CD14-positive monocyte (primary cell): ENCODE measurements around the gene PRM1. TPM values are rescaled to one million over a fixed set of nuclear protein-coding genes. Genes with fewer than 3 reads are reported as not detected.
A peak's percentile ranks its signal among the peaks of the same experiment; 100 is the strongest.

ENCODE experiments used
- DNase-seq, 3 donors: peaks; one replicate each; pipeline ENCODE4 v3.0.0-alpha.2; 2011 to 2022
- H2AFZ ChIP-seq: 2 replicates; pipeline ENCODE4 v1.6.0; 2012; ENCODE audit warnings: mild to moderate bottlenecking, low read depth, low read length, inconsistent platforms; ENCODE audit not compliant: insufficient read depth, poor library complexity, severe bottlenecking
- H3K27ac ChIP-seq, 2 donors: 1 replicate in 1 of 2; 2 replicates in 1 of 2; pipeline ENCODE4 v1.5.1; 2012 to 2013; ENCODE audit warnings: low read length in 2 of 2, control low read depth in 1 of 2, inconsistent platforms in 1 of 2, low read depth in 1 of 2, mild to moderate bottlenecking in 1 of 2
- H3K27me3 ChIP-seq, 2 donors: one replicate each; pipeline versions ENCODE4 v1.6.0 to v1.6.1; 2011 to 2013; ENCODE audit warnings: low read length in 2 of 2; ENCODE audit not compliant: control insufficient read depth in 2 of 2, insufficient read depth in 2 of 2
- H3K36me3 ChIP-seq, 2 donors: replicated peaks in 1 of 2; 1 replicate in 1 of 2; 2 replicates in 1 of 2; pipeline versions ENCODE4 v1.5.1 to v1.6.1; 2012 to 2013; ENCODE audit warnings: low read length in 2 of 2, control low read depth in 1 of 2, inconsistent platforms in 1 of 2, mild to moderate bottlenecking in 1 of 2; ENCODE audit not compliant: insufficient read depth in 2 of 2, control insufficient read depth in 1 of 2
- H3K4me1 ChIP-seq, 2 donors: 1 replicate in 1 of 2; 2 replicates in 1 of 2; pipeline versions ENCODE4 v1.5.1 to v1.6.1; 2012 to 2013; ENCODE audit warnings: low read length in 2 of 2, control low read depth in 1 of 2, inconsistent platforms in 1 of 2, mild to moderate bottlenecking in 1 of 2, moderate library complexity in 1 of 2; ENCODE audit not compliant: insufficient read depth in 2 of 2, control insufficient read depth in 1 of 2
- H3K4me2 ChIP-seq: replicated peaks from 2 replicates; pipeline ENCODE3; 2012; ENCODE audit warnings: low read length, moderate library complexity, mild to moderate bottlenecking; ENCODE audit not compliant: poor library complexity, severe bottlenecking; ENCODE audit errors: extremely low read depth
- H3K4me3 ChIP-seq, 3 experiments: fragments of 200-600 bp in 1 of 3; sonication (generic) in 1 of 3; replicated peaks in 1 of 3; 1 replicate in 2 of 3; 2 replicates in 1 of 3; pipeline ENCODE4 v1.5.1; 2011 to 2013; ENCODE audit warnings: low read length in 3 of 3, mild to moderate bottlenecking in 3 of 3, control low read depth in 2 of 3, low read depth in 2 of 3, inconsistent platforms in 1 of 3, moderate library complexity in 1 of 3
- H3K79me2 ChIP-seq: 2 replicates; pipeline ENCODE4 v1.6.0; 2012; ENCODE audit warnings: mild to moderate bottlenecking, control low read depth, inconsistent platforms, low read length, moderate library complexity; ENCODE audit not compliant: insufficient read depth
- H3K9ac ChIP-seq: 2 replicates; pipeline ENCODE4 v1.6.0; 2017; ENCODE audit warnings: low read length, mild to moderate bottlenecking; ENCODE audit not compliant: insufficient read depth, poor library complexity, severe bottlenecking
- H3K9me3 ChIP-seq, 2 donors: replicated peaks in 1 of 2; 1 replicate in 1 of 2; 2 replicates in 1 of 2; pipeline versions ENCODE4 v1.5.1 to v1.6.1; 2012 to 2013; ENCODE audit warnings: low read length in 2 of 2, control low read depth in 1 of 2; ENCODE audit not compliant: control insufficient read depth in 1 of 2, insufficient read depth in 1 of 2
- H4K20me1 ChIP-seq: 2 replicates; pipeline ENCODE4 v1.6.0; 2012; ENCODE audit warnings: mild to moderate bottlenecking, low read length, control low read depth, moderate library complexity; ENCODE audit not compliant: insufficient read depth
- H3K27ac Mint-ChIP-seq, 7 donors: one replicate each; pipeline ENCODE4 v1.8.0; 2020; ENCODE audit warnings: mild to moderate bottlenecking in 7 of 7, mixed read lengths in 7 of 7, moderate library complexity in 6 of 7, inconsistent platforms in 2 of 7
- H3K27me3 Mint-ChIP-seq, 3 donors: one replicate each; pipeline ENCODE4 v1.8.0; 2021 to 2022; ENCODE audit warnings: low read depth in 3 of 3, mild to moderate bottlenecking in 3 of 3, mixed read lengths in 3 of 3, moderate library complexity in 3 of 3, inconsistent platforms in 1 of 3
- H3K36me3 Mint-ChIP-seq, 2 donors: one replicate each; pipeline ENCODE4 v1.8.0; 2020; ENCODE audit warnings: mixed read lengths in 2 of 2, inconsistent platforms in 1 of 2, mild to moderate bottlenecking in 1 of 2
- H3K4me1 Mint-ChIP-seq: one replicate; pipeline ENCODE4 v1.8.0; 2020; ENCODE audit warnings: mild to moderate bottlenecking, mixed read lengths
- H3K4me3 Mint-ChIP-seq, 2 donors: one replicate each; pipeline ENCODE4 v1.8.0; 2020; ENCODE audit warnings: mild to moderate bottlenecking in 2 of 2, mixed read lengths in 2 of 2, moderate library complexity in 1 of 2
- H3K9me3 Mint-ChIP-seq, 7 donors: one replicate each; pipeline ENCODE4 v1.8.0; 2020 to 2022; ENCODE audit warnings: mixed read lengths in 7 of 7, mild to moderate bottlenecking in 6 of 7, moderate library complexity in 6 of 7, inconsistent platforms in 2 of 7
- WGBS: methylation state at CpG from one replicate; pipeline ENCODE4 v1.1.5; 2013; ENCODE audit warnings: missing lambda C conversion rate; ENCODE audit not compliant: insufficient coverage; 5-methylcytosine and 5-hydroxymethylcytosine counted together
- intact Hi-C, 2 donors: fragments of 100-400 bp; cut with micrococcal nuclease; formaldehyde crosslinking; loops; one replicate each; pipeline versions ENCODE4 v1.15.0 to v1.15.1; 2023
- polyA plus RNA-seq, 3 donors: library from polyadenylated mRNA; depleted of rRNA in 1 of 3; unstranded in 2 of 3; stranded (reverse) in 1 of 3; fragments of 300-500 nt in 2 of 3; fragments of >200 nt in 1 of 3; fragmentation: Illumina TruSeq in 2 of 3; gene quantifications; 1 replicate in 2 of 3; 2 replicates in 1 of 3; pipeline ENCODE4 v1.2.3, GENCODE V29; 2012 to 2021
- TF ChIP-seq, protein P1 (sequence below): fragments of 200-600 bp; IDR thresholded peaks from one replicate; pipeline ENCODE4 v1.8.0; 2022; ENCODE audit warnings: antibody characterized with exemption, mild to moderate bottlenecking

Gene PRM1
- polyA plus RNA-seq, 3 donors = not detected

DNA sequence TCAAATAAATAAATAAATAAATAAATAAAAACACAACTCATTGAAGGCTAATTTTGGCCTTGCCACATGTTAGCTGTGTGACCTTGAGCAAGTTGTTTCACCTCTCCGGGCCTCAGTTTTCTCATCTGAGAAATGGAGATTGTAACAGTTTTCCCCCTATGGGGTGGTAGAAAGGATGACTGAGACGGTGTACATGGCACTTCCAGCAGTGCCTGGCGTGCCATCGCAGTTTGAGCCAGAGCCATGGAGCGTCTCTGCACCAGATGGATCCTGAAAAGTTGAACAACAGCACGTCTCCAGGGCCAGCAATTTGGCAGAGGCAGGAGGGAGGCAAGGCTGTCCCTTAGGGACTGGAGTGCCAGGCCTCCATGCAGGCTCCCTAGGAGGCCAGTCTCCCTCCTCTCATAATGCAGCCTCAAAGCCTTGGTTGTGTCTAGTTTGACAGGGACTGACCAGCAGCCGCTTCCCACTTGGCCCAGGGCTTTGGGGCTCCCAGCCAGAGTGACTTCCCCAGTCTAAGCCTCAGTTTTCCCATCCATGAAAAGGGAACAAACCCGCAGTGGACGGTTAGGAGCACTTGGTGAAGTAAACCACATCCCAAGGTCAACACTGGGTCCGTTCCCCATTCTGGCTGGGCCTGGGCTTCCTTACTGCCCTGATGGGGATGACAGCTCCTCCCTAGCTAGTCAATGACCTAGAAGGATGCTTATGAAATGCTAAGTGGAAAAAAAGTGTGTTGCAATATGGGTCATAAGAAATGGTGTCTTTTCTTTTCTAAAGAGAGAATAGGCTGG lies 44.5 kb downstream of the PRM1 start:
- 74% methylated on average over 8 of the region's 10 CpGs for WGBS
- peaks cover 40 to 44% of the 10 kb centered on the region in 2 donors for H3K4me1 ChIP-seq
- H3K9me3 ChIP-seq = no peaks in the 10 kb centered on the region
- H3K27ac ChIP-seq = no peak overlapping the region
- no peak overlapping the region for H3K4me3 ChIP-seq
- H3K4me3 Mint-ChIP-seq = no peak overlapping the region
- no peak overlapping the region for H2AFZ ChIP-seq
- TF ChIP-seq, protein P1, sequence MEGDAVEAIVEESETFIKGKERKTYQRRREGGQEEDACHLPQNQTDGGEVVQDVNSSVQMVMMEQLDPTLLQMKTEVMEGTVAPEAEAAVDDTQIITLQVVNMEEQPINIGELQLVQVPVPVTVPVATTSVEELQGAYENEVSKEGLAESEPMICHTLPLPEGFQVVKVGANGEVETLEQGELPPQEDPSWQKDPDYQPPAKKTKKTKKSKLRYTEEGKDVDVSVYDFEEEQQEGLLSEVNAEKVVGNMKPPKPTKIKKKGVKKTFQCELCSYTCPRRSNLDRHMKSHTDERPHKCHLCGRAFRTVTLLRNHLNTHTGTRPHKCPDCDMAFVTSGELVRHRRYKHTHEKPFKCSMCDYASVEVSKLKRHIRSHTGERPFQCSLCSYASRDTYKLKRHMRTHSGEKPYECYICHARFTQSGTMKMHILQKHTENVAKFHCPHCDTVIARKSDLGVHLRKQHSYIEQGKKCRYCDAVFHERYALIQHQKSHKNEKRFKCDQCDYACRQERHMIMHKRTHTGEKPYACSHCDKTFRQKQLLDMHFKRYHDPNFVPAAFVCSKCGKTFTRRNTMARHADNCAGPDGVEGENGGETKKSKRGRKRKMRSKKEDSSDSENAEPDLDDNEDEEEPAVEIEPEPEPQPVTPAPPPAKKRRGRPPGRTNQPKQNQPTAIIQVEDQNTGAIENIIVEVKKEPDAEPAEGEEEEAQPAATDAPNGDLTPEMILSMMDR = no peak
- H3K36me3 ChIP-seq = no peaks in the 10 kb centered on the region
- H3K27me3 ChIP-seq = no peaks in the 10 kb centered on the region
- H3K4me2 ChIP-seq = no peak overlapping the region
- H4K20me1 ChIP-seq = no peaks in the 10 kb centered on the region
- H3K79me2 ChIP-seq = no peaks in the 10 kb centered on the region
- H3K27me3 Mint-ChIP-seq = peaks cover 6 to 8% (median 7%) of the 10 kb centered on the region in 3 donors
- H3K9me3 Mint-ChIP-seq = peaks cover 0 to 3% (median 0%) of the 10 kb centered on the region in 7 donors
- H3K9ac ChIP-seq = no peak overlapping the region
- peak overlapping the region; percentile 27 to 83 (median 74) for H3K27ac Mint-ChIP-seq
- H3K36me3 Mint-ChIP-seq = no peaks in the 10 kb centered on the region
- DNase-seq = peak; percentile 75 to 85 (median 82)
- intact Hi-C loops = no loop called here
- peaks cover 47% of the 10 kb centered on the region for H3K4me1 Mint-ChIP-seq

DNA sequence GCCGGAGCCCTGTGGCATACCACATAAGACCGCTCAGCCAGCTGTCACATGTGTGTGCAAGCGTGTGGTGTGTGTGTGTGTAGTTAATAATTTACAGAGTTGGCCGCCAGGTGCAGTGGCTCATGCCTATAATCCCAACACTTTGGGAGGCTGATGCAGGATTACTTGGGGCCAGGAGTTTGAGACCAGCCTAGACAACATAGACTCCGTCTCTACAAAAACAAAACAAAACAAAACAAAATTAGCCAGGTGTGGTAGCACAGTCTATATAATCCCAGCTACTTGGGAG lies 45.5 kb downstream of the PRM1 start:
- Histone ChIP-seq H3K9ac (no peak overlapping the region), H3K79me2 (no peaks in the 10 kb centered on the region), H4K20me1 (no peaks in the 10 kb centered on the region), H3K4me1 (peaks cover 40 to 44% of the 10 kb centered on the region in 2 donors), H3K9me3 (no peaks in the 10 kb centered on the region), H3K36me3 (no peaks in the 10 kb centered on the region), H3K27me3 (no peaks in the 10 kb centered on the region), H3K4me3 (no peak overlapping the region), H3K27ac (no peak overlapping the region), H2AFZ (no peak overlapping the region), H3K4me2 (no peak overlapping the region)
- Mint-ChIP-seq H3K4me3 (no peak overlapping the region), H3K27me3 (peaks cover 4 to 11% (median 7%) of the 10 kb centered on the region in 3 donors), H3K36me3 (no peaks in the 10 kb centered on the region), H3K9me3 (peaks cover 0 to 3% (median 0%) of the 10 kb centered on the region in 7 donors), H3K4me1 (peaks cover 47% of the 10 kb centered on the region), H3K27ac (peak overlapping the region in 2 of 7 donors; percentile 23 to 82)
- intact Hi-C loops = no loop called here
- WGBS = 0% methylated on average over 2 of the region's 5 CpGs
- DNase-seq = no peak
- TF ChIP-seq, protein P1 = no peak
